Activated CD4-positive, alpha-beta T cell treated with anti-CD3 and anti-CD28 coated beads for 4 hours (primary cell): ENCODE data around the gene NCLN.
A peak's percentile ranks its signal among the peaks of the same experiment; 100 is the strongest.
"Not testable (repeated sequence)": the region's sequence is repeated elsewhere in the genome, so short reads cannot be mapped to it uniquely, and the experiment has no call there.

Experiments used
- DNase-seq, 2 donors: peaks; one replicate each; pipeline ENCODE4 v3.0.0-alpha.2; 2020

The NCLN gene

DNA sequence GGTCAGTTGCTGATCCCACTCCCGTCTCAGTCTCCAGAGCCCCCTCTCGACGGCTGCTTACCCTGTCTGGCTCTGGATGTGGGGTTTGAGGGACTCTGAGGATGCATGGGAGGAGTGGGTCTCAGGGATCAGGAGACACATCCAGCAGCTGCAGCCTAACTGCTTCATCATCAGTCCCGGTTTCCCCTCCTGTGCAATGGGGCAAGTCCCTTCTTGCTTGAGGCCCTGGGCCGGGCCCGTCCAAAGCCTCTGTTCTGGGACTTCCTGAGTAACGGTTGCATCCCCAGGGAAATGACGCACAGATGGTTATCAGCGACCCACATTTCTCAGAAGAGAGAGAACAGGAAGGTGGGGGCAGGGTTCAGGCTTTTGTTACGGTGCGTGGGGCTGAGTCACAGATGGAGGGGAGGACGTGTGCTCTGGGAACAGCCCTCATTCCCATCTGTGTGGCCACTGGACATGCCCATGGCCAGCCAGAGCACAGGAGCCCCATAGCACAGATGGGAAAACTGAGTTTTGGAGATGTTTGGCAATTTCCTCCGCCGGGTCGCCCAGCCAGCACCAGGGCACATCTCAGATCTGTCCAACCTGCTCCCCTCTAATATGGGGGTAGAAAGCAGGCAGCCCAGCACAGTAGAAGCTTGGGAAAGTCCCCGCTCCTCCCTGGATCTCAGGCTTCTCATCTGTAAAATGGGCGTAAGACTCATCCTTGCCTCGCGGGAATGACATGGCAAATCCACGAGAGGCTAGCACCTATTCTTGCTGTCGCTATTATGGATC, 30.6 kb upstream of the NCLN start:
- DNase-seq: peak; percentile 90 to 91

GRCh38 chr19:3157096-3157845, 28.5 kb upstream of the NCLN start:
- no peak for DNase-seq

GRCh38 chr19:3159565-3159964, 26.2 kb upstream of the NCLN start:
- DNase-seq: no peak

DNA sequence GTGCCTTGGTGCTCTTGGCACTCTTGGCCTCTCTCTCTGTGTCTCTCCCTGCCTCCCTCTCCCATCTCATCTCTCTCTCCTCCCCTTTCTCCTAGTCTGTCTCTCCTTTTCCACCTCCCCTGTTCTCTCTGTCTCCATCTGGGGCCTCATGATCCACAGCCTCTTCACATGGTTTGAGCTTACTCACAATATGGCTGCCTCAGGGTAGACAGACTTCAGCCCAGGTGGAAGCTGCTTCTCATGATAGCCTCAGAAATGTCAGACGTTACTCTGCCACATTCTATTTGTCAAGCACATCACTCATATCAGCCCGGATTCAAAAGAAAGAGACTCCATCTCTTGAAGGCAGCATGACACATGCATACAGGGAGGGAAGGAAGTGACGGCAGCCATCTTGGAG, 25.5 kb upstream of the NCLN start:
- no peak for DNase-seq

DNA sequence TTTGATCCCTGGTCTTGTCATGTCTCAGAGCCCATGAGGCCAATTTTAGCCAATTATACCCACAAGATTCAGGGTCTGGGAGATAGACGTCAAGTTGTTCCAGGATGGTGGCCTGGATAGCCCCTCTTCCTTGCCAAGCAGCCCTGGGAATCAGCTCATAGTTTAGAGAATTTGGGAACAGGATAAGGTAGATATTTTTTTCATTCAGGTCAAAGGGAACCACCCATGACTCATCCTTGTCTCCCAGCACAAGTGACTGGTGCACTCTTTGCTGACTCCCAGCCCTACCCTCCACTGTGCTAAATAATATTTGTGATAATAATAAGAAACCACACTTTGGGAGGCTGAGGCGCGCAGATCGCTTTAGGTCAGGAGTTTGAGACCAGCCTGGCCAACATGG, 24.3 kb upstream of the NCLN start:
- no peak for DNase-seq

DNA sequence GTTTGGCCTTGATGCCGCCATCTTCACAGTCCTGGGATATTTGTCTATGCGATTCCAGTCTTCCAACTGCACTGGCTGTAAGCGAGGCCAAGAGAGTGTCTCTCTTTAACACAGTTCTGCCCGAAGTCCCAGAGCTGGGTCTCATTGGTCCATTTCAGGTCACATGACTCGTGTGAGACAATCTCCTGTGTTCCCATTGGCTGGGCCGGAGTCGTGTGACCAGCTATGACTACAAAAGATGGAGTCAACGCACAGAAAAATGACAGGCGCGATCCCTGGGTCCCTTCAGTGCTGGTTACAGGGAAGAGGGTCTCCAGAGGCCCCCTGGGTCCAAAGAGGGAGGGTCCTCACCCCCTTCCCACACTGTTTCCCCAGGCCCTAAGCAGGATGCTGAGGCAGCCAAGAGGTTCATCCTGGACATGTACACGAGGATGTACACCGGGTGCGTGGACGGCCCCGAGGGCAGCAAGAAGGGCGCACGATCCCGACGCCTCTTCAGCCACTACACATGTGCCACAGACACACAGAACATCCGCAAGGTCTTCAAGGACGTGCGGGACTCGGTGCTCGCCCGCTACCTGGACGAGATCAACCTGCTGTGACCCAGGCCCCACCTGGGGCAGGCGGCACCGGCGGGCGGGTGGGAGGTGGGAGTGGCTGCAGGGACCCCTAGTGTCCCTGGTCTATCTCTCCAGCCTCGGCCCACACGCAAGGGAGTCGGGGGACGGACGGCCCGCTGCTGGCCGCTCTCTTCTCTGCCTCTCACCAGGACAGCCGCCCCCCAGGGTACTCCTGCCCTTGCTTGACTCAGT, 23.1 kb upstream of the NCLN start:
- no peak for DNase-seq

DNA sequence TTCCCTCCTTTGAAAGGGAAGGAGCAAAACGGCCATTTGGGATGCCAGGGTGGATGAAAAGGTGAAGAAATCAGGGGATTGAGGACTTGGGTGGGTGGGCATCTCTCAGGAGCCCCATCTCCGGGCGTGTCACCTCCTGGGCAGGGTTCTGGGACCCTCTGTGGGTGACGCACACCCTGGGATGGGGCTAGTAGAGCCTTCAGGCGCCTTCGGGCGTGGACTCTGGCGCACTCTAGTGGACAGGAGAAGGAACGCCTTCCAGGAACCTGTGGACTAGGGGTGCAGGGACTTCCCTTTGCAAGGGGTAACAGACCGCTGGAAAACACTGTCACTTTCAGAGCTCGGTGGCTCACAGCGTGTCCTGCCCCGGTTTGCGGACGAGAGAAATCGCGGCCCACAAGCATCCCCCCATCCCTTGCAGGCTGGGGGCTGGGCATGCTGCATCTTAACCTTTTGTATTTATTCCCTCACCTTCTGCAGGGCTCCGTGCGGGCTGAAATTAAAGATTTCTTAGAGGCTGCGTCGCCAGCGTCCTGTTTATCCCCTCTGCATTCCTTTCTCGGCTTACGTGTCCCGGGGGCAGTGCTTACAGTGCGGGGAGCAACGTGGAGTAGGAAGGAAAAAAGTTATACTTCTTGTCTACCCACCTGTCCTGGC, 22.4 kb upstream of the NCLN start:
- peak; percentile 71 to 77 for DNase-seq

- DNase-seq: no peak
Observed at GRCh38 chr19:3163943-3164342, 21.8 kb upstream of the NCLN start.

DNA sequence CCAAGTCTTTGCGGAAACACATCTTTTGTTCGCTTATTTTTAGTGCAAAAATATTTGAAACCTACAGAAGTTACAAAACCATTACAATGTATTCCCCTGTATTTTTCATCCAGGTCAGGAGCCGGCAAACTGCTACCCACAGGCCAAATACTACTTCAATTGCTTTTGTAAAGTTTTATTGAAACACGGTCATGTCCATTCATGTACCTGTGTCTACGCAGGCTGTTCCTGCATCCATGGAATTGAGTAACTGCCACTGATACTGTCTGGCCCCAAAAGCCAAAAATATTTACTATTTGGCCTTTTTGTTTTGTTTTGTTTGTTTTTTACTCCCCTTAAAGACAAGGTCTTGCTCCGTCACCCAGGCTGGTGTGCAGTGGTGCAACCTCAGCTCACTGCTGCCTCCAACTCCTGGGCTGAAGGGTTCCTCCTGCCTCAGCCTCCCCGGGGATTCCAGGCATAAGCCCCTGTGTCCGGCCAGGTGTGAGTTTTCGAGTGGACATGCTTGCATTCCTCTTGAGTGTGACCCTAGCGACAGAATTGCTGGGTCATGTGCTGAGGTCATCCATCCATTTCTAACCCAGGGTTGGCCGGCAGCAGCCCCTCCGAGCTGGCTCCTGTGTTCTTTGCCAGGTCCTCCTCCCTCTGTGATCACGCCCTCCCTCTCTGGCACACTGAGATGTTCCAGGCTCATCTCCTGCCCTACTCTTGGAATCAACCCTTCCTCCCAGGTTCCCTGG, 18.0 kb upstream of the NCLN start:
- no peak for DNase-seq

DNA sequence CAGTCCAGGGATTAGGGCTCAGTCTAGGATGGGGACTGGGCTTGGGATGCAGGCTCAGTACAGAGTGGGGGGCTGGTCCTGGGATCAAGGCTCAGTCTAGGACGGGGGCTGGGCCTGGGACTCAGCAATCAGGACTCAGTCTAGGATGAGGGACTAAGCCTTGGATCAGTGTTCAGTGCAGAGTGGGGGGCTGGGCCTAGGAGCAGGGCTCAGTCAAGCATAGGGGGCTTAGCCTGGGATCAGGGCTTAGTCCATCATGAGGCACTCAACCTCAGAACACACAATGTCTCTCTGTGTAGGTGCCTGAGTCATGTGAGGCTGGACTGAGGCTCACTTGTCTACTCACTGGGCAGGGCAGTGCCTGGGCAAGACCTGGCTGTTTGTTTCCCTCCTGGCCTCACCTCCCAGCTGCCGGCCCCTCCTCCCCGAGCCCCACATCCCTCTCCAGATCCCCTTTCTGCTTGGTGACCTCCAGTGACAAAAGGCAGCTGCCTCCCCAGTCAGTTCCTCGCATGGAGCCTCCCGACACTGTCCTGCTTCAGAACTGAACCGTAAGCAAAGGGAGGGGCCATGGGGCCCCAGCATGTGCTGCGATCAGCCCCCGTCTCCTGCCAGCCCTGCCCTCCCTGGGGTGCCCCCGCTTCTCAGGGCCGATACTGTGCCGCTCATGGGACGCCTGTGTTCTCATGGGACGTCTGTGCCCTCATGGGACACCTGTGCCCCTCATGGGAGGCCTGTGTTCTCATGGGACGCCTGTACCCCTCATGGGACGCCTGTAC, 13.6 kb upstream of the NCLN start:
- no peak for DNase-seq

DNA sequence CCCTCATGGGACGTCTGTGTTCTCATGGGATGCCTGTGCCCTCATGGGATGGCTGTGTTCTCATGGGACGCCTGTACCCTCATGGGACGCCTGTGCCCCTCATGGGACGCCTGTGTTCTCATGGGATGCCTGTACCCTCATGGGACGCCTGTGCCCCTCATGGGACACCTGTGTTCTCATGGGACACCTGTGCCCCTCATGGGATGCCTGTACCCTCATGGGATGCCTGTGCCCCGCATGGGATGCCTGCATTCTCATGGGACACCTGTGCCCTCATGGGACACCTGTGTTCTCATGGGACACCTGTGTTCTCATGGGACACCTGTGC, 13.1 kb upstream of the NCLN start:
- not testable (repeated sequence) for DNase-seq

DNA sequence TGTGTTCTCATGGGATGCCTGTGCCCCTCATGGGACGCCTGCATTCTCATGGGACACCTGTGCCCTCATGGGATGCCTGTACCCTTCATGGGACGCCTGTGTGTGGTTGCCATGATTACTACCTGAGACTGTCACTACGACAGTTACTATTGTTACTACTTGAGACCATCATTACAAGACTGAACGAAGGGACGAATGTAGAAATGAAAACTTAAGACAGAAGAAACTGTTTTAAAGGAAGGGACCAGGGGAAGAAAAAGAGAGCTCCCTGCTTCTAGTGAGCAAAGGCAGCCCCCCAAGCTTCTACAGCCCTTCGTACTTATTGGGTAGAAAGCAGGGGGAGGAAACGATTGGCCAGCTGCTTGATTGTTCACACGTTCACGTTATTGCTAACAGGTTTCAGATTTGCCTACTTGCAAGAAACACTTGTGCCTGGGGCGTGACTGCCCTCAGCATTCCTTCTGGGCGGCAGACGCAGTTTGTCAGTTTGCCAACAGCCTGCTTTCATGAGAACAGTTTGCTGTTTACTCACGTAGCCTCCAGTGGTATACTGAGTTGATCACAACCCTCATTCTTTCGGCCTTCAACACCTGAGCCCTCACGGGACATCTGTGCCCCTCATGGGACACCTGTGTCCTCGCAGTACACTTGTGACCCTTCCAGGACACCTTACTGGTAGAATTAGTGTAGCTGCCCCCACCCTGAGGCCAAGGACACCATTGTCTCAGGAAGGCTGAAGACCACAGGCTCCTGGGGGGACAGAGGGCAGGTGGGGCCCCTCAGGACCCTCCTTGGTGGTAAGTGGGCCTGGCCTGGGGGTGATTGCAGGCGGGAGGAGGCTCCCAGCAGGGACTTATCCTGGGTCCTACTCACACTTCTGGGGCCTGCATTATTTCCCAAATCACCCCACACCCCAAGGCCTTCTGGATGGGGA, 9.7 kb upstream of the NCLN start:
- peak in 1 of 2 donors; percentile 37 for DNase-seq

GRCh38 chr19:3176715-3177501, 8.8 kb upstream of the NCLN start:
- peak; percentile 77 to 78 for DNase-seq

- DNase-seq: peak; percentile 49 to 60
Observed at GRCh38 chr19:3178377-3178972, 7.3 kb upstream of the NCLN start, which contains the start of gene S1PR4. Gene S1PR4, plus strand, starts transcription at chr19:3178769. Its CDS starts 24 bp downstream, at chr19:3178793.

DNA sequence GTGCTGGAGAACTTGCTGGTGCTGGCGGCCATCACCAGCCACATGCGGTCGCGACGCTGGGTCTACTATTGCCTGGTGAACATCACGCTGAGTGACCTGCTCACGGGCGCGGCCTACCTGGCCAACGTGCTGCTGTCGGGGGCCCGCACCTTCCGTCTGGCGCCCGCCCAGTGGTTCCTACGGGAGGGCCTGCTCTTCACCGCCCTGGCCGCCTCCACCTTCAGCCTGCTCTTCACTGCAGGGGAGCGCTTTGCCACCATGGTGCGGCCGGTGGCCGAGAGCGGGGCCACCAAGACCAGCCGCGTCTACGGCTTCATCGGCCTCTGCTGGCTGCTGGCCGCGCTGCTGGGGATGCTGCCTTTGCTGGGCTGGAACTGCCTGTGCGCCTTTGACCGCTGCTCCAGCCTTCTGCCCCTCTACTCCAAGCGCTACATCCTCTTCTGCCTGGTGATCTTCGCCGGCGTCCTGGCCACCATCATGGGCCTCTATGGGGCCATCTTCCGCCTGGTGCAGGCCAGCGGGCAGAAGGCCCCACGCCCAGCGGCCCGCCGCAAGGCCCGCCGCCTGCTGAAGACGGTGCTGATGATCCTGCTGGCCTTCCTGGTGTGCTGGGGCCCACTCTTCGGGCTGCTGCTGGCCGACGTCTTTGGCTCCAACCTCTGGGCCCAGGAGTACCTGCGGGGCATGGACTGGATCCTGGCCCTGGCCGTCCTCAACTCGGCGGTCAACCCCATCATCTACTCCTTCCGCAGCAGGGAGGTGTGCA, 6.6 kb upstream of the NCLN start:
- DNase-seq: peak in 1 of 2 donors; percentile 25

GRCh38 chr19:3179739-3180293, 5.9 kb upstream of the NCLN start:
- DNase-seq: peak in 1 of 2 donors; percentile 33

- no peak for DNase-seq
Observed at GRCh38 chr19:3183721-3184641, 1.7 kb upstream of the NCLN start.
